HEK293 (cell line): ENCODE data around the gene CCDC86.

ENCODE experiments used
- PBX3 ChIP-seq: sonication (generic); formaldehyde crosslinking; IDR thresholded peaks from 2 replicates; pipeline ENCODE4 v1.8.1; 2022; ENCODE audit warnings: mild to moderate bottlenecking, moderate library complexity, missing genetic modification reagents
- YY1 ChIP-seq: fragments of 450-650 bp; formaldehyde crosslinking; IDR thresholded peaks from 2 replicates; pipeline ENCODE4 v1.5.1; 2018; ENCODE audit warnings: missing biosample characterization, missing genetic modification characterization
- ZBTB7A ChIP-seq: fragments of 450-650 bp; formaldehyde crosslinking; IDR thresholded peaks from 2 replicates; pipeline ENCODE4 v1.5.1; 2016; ENCODE audit warnings: low read depth, missing biosample characterization, missing genetic modification characterization
- ZNF16 ChIP-seq: fragments of 450-650 bp; formaldehyde crosslinking; IDR thresholded peaks from 2 replicates; pipeline ENCODE4 v1.5.1; 2016; ENCODE audit warnings: low read depth, missing biosample characterization, missing genetic modification characterization

DNA sequence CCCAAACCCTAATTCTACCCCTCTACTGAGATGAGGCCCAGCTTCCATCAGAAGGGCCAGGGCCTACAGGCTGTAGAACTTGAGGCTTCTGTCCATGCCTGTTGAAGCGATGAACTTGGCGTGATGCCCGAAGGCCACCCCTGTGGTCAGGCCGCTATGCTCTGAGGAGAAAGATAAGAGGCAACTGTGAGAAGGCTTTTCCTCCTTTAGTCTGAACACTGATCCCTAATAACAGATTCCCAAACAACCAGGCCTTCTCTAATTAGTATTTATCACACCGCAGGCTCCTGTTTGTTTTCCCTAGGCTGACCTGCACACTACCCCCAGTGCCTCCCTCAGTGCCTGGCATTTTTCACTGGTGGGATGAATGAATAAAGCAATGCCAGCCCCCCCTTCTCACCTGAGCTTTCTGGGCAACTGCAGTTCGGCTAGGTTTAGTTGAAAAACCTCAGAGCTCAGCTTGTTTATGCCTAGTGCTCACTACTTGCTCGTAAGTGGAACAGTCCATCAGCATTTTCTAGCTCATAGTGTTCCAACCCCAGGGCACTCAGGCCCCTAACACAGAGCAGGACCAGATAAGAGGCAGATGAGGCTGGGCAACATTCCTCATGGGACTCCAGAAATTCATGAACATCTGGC is 49.3 kb downstream of the CCDC86 start:
- TF ChIP-seq ZBTB7A (no peak), PBX3 (no peak), YY1 (tag by site-specific recombination) (no peak), ZNF16 (tag by site-specific recombination) (no peak)
